Heart left ventricle (tissue), 16 donors: ENCODE measurements around the gene CTNNAL1. TPM values are rescaled to one million over a fixed set of nuclear protein-coding genes. Genes with fewer than 3 reads are reported as not detected.
A peak's percentile ranks its signal among the peaks of the same experiment; 100 is the strongest.

Experiments
- ATAC-seq, 4 donors: fragments of 200-7000 bp; cut with Tn5 transposase; one replicate each; pipeline ENCODE4 v1.9.1; 2020 to 2022; ENCODE audit warnings: moderate library complexity in 4 of 4, mild to moderate bottlenecking in 3 of 4, moderate number of reproducible peaks in 1 of 4
- DNase-seq, 5 donors: peaks; one replicate each; pipeline ENCODE4 v3.0.0-alpha.2; 2020
- H3K27ac ChIP-seq, 12 donors: fragments of 200-600 bp; sonication (generic) in 4 of 12; one replicate each; pipeline versions ENCODE4 v1.5.0 to v1.8.0; 2016 to 2022; ENCODE audit warnings: mild to moderate bottlenecking in 2 of 12
- H3K27me3 ChIP-seq, 9 donors: fragments of 200-600 bp; sonication (generic) in 2 of 9; one replicate each; pipeline versions ENCODE4 v1.5.1 to v1.8.0; 2016 to 2022; ENCODE audit warnings: mild to moderate bottlenecking in 3 of 9
- H3K36me3 ChIP-seq, 9 donors: fragments of 200-600 bp; sonication (generic) in 2 of 9; one replicate each; pipeline versions ENCODE4 v1.5.0 to v1.8.0; 2018 to 2022; ENCODE audit warnings: mild to moderate bottlenecking in 2 of 9
- H3K4me1 ChIP-seq, 12 donors: fragments of 200-600 bp; sonication (generic) in 4 of 12; one replicate each; pipeline versions ENCODE4 v1.5.0 to v1.8.0; 2016 to 2022; ENCODE audit warnings: mild to moderate bottlenecking in 3 of 12
- H3K4me3 ChIP-seq, 12 donors: fragments of 200-600 bp; sonication (generic) in 4 of 12; one replicate each; pipeline versions ENCODE4 v1.5.0 to v1.8.0; 2017 to 2022; ENCODE audit warnings: mild to moderate bottlenecking in 9 of 12, moderate library complexity in 4 of 12
- H3K9me3 ChIP-seq, 12 donors: fragments of 200-600 bp; sonication (generic) in 4 of 12; one replicate each; pipeline versions ENCODE4 v1.5.0 to v1.8.0; 2016 to 2022; ENCODE audit warnings: mild to moderate bottlenecking in 1 of 12
- CTCF ChIP-seq, 12 donors: fragments of 200-600 bp; sonication (generic) in 4 of 12; IDR thresholded peaks; one replicate each; pipeline versions ENCODE4 v1.5.0 to v1.8.0; 2018 to 2022; ENCODE audit warnings: antibody characterized with exemption in 12 of 12, mild to moderate bottlenecking in 5 of 12
- POLR2A ChIP-seq, 2 donors: fragments of 450-650 bp; IDR thresholded peaks; one replicate each; pipeline ENCODE4 v1.6.1; 2017; ENCODE audit warnings: antibody characterized with exemption in 2 of 2, mild to moderate bottlenecking in 2 of 2, moderate library complexity in 2 of 2
- WGBS, 4 donors: extraction: QIAGEN DNeasy Blood & Tissue Kit in 2 of 4; methylation state at CpG; one replicate each; pipeline versions ENCODE4 v1.1.5 to v1.1.7; 2013 to 2018; 5-methylcytosine and 5-hydroxymethylcytosine counted together
- intact Hi-C, 10 donors: fragments of 100-400 bp; cut with DNase I; formaldehyde crosslinking; loops; one replicate each; pipeline versions ENCODE4 v1.11.1 to v1.14.2; 2022
- polyA plus RNA-seq, 2 donors: library from polyadenylated mRNA; stranded (reverse); fragments of 200-250 nt; gene quantifications; one replicate each; pipeline ENCODE4 v1.2.3, GENCODE V29; 2013
- total RNA-seq, 9 donors: library from RNA; depleted of rRNA in 2 of 9; stranded (reverse); fragments of >200 nt in 2 of 9; fragmentation: NEBNext Ultra II Directional in 3 of 9; extraction: Animal tissue kit (Norgen Biotek cat#: 25700) in 3 of 9; gene quantifications; one replicate each; pipeline versions ENCODE4 v1.1.0 to v1.2.4, GENCODE V29; 2016 to 2023
- donor health status: ischemic (EF 13 %, LVEDD 7.1; RV severe dilation, severe dysfunction).
- donor health status: healthy with polysubstance abuse.
- donor health status: DM: no; HTN: yes; CAD: no.
- donor health status: DM: no; HTN: no; CAD: no.
- donor health status: ischemic (EF 25% LVEDD 6.9; RV normal size, moderate dysfunction).
- donor health status: ischemic (EF 25% LVEDD 5.7; RV mildly dilated, moderate dysfunction).
- donor health status: healthy.
- donor health status: DM: yes; HTN: yes; CAD: no.
- donor health status: ischemic (EF 35%, LVEDD 5.7; RV mildly dilated, moderate dysfunction).
- donor health status: nonischemic (EF 11% LVEDD 7.7; RV severe dilation, severe dysfunction).
- donor health status: DM: yes; HTN: yes; CAD: no.
- donor health status: PGD.
- donor health status: ischemic (EF 29% LVEDD 5.4; RV normal size, mild dysfunction).
- donor health status: nonischemic (EF 23%, LVEDD 6.1; RV moderate dilation, normal function).

Gene CTNNAL1
- total and polyA plus RNA-seq, 11 donors, result 51.2 to 165 (median 62.7) TPM

GRCh38 chr9:109039539-109039938 is 26.2 kb upstream of the CTNNAL1 start:
- Histone ChIP-seq H3K27ac (no peak overlapping the region), H3K27me3 (no peaks in the 10 kb centered on the region)
- WGBS, 4 donors, result 71 to 80% (median 73%) methylated on average over 4 of the region's 4 CpGs

GRCh38 chr9:109037946-109038715 is 24.8 kb upstream of the CTNNAL1 start:
- Histone ChIP-seq H3K9me3 (peaks cover 0 to 11% (median 0%) of the 10 kb centered on the region in 12 donors), H3K36me3 (peaks cover 0 to 54% (median 45%) of the 10 kb centered on the region in 9 donors), H3K4me3 (no peak overlapping the region), H3K27me3 (no peaks in the 10 kb centered on the region), H3K4me1 (peaks cover 0 to 22% (median 15%) of the 10 kb centered on the region in 12 donors), H3K27ac (no peak overlapping the region)
- TF ChIP-seq CTCF (IDR thresholded peaks at IDR 0.05), result no peak
- TF ChIP-seq POLR2A (IDR thresholded peaks at IDR 0.05), result no peak
- 62 to 93% (median 87%) methylated on average over 4 of the region's 4 CpGs for WGBS, 4 donors
- ATAC-seq (no peak), DNase-seq (no peak)
- intact Hi-C loops, result loop anchor here in 1 of 10 donors (5.0 kb wide), 1 partner anchor 106 kb away; the partner anchor contains the start of genes ABITRAM and ELP1

More at GRCh38 chr9:109039539-109039938, 26.2 kb upstream of the CTNNAL1 start:
- intact Hi-C loops, result loop anchor here in 1 of 10 donors (5.0 kb wide), 1 partner anchor 107 kb away; the partner anchor contains the start of genes ABITRAM and ELP1
- ATAC-seq (no peak), DNase-seq (no peak)
- H3K4me3 ChIP-seq, result no peak overlapping the region
- peaks cover 0 to 22% (median 15%) of the 10 kb centered on the region in 12 donors for H3K4me1 ChIP-seq
- TF ChIP-seq POLR2A (IDR thresholded peaks at IDR 0.05), result no peak
- TF ChIP-seq CTCF (IDR thresholded peaks at IDR 0.05), result no peak
- peaks cover 0 to 11% (median 0%) of the 10 kb centered on the region in 12 donors for H3K9me3 ChIP-seq
- H3K36me3 ChIP-seq, result peaks cover 0 to 55% (median 42%) of the 10 kb centered on the region in 9 donors

GRCh38 chr9:109036744-109037680 is 23.7 kb upstream of the CTNNAL1 start:
- Histone ChIP-seq H3K27ac (peak overlapping the region in 11 of 12 donors; percentile 8 to 63 (median 43)), H3K4me3 (no peak overlapping the region), H3K36me3 (peaks cover 0 to 61% (median 45%) of the 10 kb centered on the region in 9 donors), H3K27me3 (no peaks in the 10 kb centered on the region), H3K4me1 (peaks cover 0 to 22% (median 15%) of the 10 kb centered on the region in 12 donors), H3K9me3 (peaks cover 0 to 1% (median 0%) of the 10 kb centered on the region in 12 donors)
- TF ChIP-seq POLR2A (IDR thresholded peaks at IDR 0.05), result no peak
- no peak for TF ChIP-seq CTCF (IDR thresholded peaks at IDR 0.05)
- DNase-seq, result no peak
- intact Hi-C loops, result loop anchor here in 1 of 10 donors (5.0 kb wide), 1 partner anchor 105 kb away; the partner anchor contains the start of genes ABITRAM and ELP1
- peak in 2 of 4 donors; percentile 22 to 44 for ATAC-seq
- 74 to 76% (median 75%) methylated on average over 6 of the region's 6 CpGs for WGBS, 4 donors
